Erythroblast (primary cell): Measurements from ENCODE around the gene KIF15.
"Not testable (repeated sequence)": the region's sequence is repeated elsewhere in the genome, so short reads cannot be mapped to it uniquely, and the experiment has no call there.

ENCODE experiments used
- GATA1 ChIP-seq: IDR thresholded peaks from 2 replicates; pipeline ENCODE4 v1.6.1; 2011; ENCODE audit warnings: low read depth, mild to moderate bottlenecking, control low read depth, low read length, moderate library complexity
- POLR2A ChIP-seq: IDR thresholded peaks from 2 replicates; pipeline ENCODE4 v1.6.1; 2011; ENCODE audit warnings: mild to moderate bottlenecking, low read length

DNA sequence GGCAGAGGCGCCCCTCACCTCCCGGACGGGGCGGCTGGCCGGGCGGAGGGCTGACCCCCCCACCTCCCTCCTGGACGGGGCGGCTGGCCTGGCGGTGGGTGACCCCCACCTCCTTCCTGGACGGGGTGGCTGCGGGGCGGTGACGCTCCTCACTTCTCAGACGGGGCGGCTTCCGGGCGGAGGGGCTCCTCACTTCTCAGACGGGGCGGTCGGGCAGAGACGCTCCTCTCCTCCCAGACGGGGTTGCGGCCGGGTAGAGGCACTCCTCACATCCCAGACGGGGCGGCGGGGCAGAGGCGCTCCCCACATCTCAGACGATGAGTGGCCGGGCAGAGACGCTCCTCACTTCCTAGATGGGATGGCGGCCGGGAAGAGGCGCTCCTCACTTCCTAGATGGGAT lies 59.6 kb downstream of the KIF15 start:
- not testable (repeated sequence) for TF ChIP-seq POLR2A, GATA1
